Measurements from ENCODE around the gene L3MBTL1. TPM values are rescaled to one million over a fixed set of nuclear protein-coding genes. Genes with fewer than 3 reads are reported as not detected.

L3MBTL1 gene
- total and polyA plus RNA-seq, 2 donors (not counting 3 experiments of a cell fraction or from before 2014, with no cell fraction given): 5.2 to 8.2 TPM

DNA sequence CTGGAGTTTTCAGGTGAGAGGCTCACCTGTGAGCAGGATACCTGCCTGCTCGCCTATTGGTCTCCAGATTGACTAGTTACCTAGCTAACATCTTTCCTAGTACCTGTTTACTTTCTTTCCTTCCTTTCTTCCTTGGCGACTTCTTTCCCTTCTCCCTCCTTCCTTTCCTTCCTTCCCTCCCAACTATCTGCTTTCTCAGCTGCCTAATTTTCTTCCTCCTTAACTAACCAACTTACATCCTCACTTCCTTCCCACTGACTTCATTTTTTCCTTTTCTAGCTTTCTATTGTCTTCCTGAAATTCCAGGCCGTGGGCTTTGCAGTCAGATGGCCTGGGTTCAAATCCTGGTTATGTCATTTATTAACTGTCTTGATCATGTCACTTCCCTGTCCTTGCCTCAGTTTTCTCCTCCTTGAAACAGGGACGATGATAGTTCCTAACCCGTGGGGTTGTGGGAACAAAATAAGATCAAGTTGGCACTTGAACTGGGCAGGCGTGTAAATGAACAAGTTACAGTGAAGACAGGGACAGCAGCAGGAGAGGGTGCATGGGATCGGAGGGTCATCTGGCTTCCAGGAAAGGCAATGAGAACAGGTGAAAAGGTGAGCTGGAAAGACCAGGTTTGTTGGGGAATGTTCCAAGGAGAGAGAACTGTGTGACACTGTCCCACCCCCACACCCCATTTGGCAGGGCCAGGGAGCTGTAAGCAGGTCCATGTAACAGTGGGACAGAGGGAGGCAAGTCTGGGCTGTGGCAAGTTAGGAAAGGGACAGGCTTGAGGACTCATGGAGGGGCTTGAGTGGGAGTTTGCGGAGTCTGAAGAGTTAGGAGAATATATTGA lies 51.9 kb downstream of the L3MBTL1 start:
- H3K4me1 ChIP-seq (ENCODE audit: control insufficient read depth, extremely low read depth, insufficient read depth, low read length): no peaks in the 10 kb centered on the region
- H3K4me2 ChIP-seq (ENCODE audit: insufficient read depth, low read length): no peak overlapping the region
- FAIRE-seq: no peak
- intact Hi-C loops (cut with micrococcal nuclease) (no loop called here), dilution Hi-C loops (cut with MboI; ENCODE audit: extremely low pct_ligation_motif_present, low sequenced_read_pairs) (no loop called here)
- H3K9me3 ChIP-seq (replicated peaks; ENCODE audit: control insufficient read depth, insufficient read depth, low read length): no peaks in the 10 kb centered on the region
- no peaks in the 10 kb centered on the region for H3K27me3 ChIP-seq (ENCODE audit: control insufficient read depth in 2 of 2, insufficient read depth in 2 of 2, low read length in 2 of 2)
- DNase-seq (ENCODE audit: low read depth, low spot score): no peak
- H3K9ac ChIP-seq (replicated peaks; ENCODE audit: extremely low read depth, insufficient read depth, low read length): no peak overlapping the region
- no peaks in the 10 kb centered on the region for H3K36me3 ChIP-seq (ENCODE audit: control insufficient read depth in 2 of 2, extremely low read depth in 1 of 2, insufficient read depth in 2 of 2, low read length in 2 of 2)
- TF ChIP-seq GATA2 (IDR thresholded peaks at IDR 0.05; ENCODE audit: insufficient read depth, insufficient read length, low read depth, low read length): no peak
- TF ChIP-seq MYC (IDR thresholded peaks at IDR 0.05; ENCODE audit: low read depth, low read length): no peak
- ChIA-PET POLR2A (no interaction called here), CTCF (interaction anchor here (0.8 to 3.1 kb wide), 2 partner anchors 21 to 111 kb away, joined by 3 to 14 read pairs; no protein-coding TSS in a partner anchor)
- H3K9me1 ChIP-seq (replicated peaks; ENCODE audit: control insufficient read depth, extremely low read depth, insufficient read depth, low read length): no peaks in the 10 kb centered on the region
- H3K27ac ChIP-seq (ENCODE audit: insufficient read depth, low read depth, low read length): no peak overlapping the region
- no TSS peak for BruUV-seq (replicated peaks)
- H2AFZ ChIP-seq (ENCODE audit: low read depth, low read length): no peak overlapping the region
- no peaks in the 10 kb centered on the region for H4K20me1 ChIP-seq (replicated peaks; ENCODE audit: control insufficient read depth, extremely low read depth, insufficient read depth, low read length)
- H3K79me2 ChIP-seq (ENCODE audit: control insufficient read depth, insufficient read depth, low read length): no peaks in the 10 kb centered on the region
- no peak overlapping the region for H3K4me3 ChIP-seq (replicated peaks in 1 of 3; ENCODE audit: insufficient read depth in 1 of 3, low read depth in 1 of 3, low read length in 3 of 3)

DNA sequence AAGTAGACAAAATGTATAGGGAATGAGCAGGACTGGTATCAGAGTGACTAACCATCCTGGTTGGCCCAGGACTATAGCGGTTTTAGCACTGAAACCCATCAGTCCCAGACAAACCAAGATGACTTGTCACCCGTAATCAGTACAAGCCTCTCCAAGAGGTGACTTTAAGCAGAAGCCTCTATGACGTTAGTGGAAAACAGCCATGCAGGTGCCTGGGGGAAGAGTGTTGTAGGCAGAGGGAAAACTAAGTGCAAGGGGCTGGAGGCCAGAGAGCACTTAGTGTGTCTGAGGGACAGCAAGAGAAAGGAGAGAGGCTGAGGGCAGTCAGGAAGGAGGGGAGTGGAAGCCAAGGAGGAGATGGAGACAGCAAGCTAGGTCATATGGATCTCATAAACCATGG lies 53.5 kb downstream of the L3MBTL1 start:
- Histone ChIP-seq H3K9ac (replicated peaks; ENCODE audit: extremely low read depth, insufficient read depth, low read length) (no peak overlapping the region), H3K4me3 (replicated peaks in 1 of 3; ENCODE audit: insufficient read depth in 1 of 3, low read depth in 1 of 3, low read length in 3 of 3) (no peak overlapping the region), H3K36me3 (ENCODE audit: control insufficient read depth in 2 of 2, extremely low read depth in 1 of 2, insufficient read depth in 2 of 2, low read length in 2 of 2) (no peaks in the 10 kb centered on the region), H3K4me2 (ENCODE audit: insufficient read depth, low read length) (no peak overlapping the region), H3K9me3 (replicated peaks; ENCODE audit: control insufficient read depth, insufficient read depth, low read length) (no peaks in the 10 kb centered on the region), H4K20me1 (replicated peaks; ENCODE audit: control insufficient read depth, extremely low read depth, insufficient read depth, low read length) (no peaks in the 10 kb centered on the region), H2AFZ (ENCODE audit: low read depth, low read length) (no peak overlapping the region), H3K27ac (ENCODE audit: insufficient read depth, low read depth, low read length) (no peak overlapping the region), H3K27me3 (ENCODE audit: control insufficient read depth in 2 of 2, insufficient read depth in 2 of 2, low read length in 2 of 2) (no peaks in the 10 kb centered on the region), H3K9me1 (replicated peaks; ENCODE audit: control insufficient read depth, extremely low read depth, insufficient read depth, low read length) (no peaks in the 10 kb centered on the region), H3K4me1 (ENCODE audit: control insufficient read depth, extremely low read depth, insufficient read depth, low read length) (no peaks in the 10 kb centered on the region), H3K79me2 (ENCODE audit: control insufficient read depth, insufficient read depth, low read length) (no peaks in the 10 kb centered on the region)
- FAIRE-seq (no peak), DNase-seq (ENCODE audit: low read depth, low spot score) (no peak)
- intact Hi-C loops (cut with micrococcal nuclease): no loop called here
- BruUV-seq (replicated peaks): no TSS peak
- dilution Hi-C loops (cut with MboI; ENCODE audit: extremely low pct_ligation_motif_present, low sequenced_read_pairs): no loop called here
- CTCF ChIA-PET: no interaction called here
- TF ChIP-seq, protein P1, sequence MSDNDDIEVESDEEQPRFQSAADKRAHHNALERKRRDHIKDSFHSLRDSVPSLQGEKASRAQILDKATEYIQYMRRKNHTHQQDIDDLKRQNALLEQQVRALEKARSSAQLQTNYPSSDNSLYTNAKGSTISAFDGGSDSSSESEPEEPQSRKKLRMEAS (IDR thresholded peaks at IDR 0.05; ENCODE audit: insufficient read depth, insufficient read length): no peak
- TF ChIP-seq MYC (IDR thresholded peaks at IDR 0.05; ENCODE audit: low read depth, low read length): no peak
- POLR2A ChIA-PET: no interaction called here
